Activated B cell treated with CpG ODN at 0.5 μM for 24 hours (primary cell): ENCODE data around the gene TAOK2. TPM values are rescaled to one million over a fixed set of nuclear protein-coding genes. Genes with fewer than 3 reads are reported as not detected.
A peak's percentile ranks its signal among the peaks of the same experiment; 100 is the strongest.
"Not testable (repeated sequence)": the region's sequence is repeated elsewhere in the genome, so short reads cannot be mapped to it uniquely, and the experiment has no call there.

ENCODE experiments used
- ATAC-seq: fragments of 200-7000 bp; cut with Tn5 transposase; one replicate; pipeline ENCODE4 v1.10.0; 2021; ENCODE audit warnings: low read depth, mild to moderate bottlenecking, moderate library complexity
- CTCF ChIA-PET: fragments of 350-600 bp; sonication (Branson Sonifier 250); formaldehyde crosslinking; loops from one replicate; lab custom pipeline; 2021; ENCODE audit warnings: antibody characterized with exemption; lab: Charles Lee
- POLR2A ChIA-PET: fragments of 350-600 bp; sonication (Branson Sonifier 250); formaldehyde crosslinking; loops from one replicate; lab custom pipeline; 2021; ENCODE audit warnings: antibody characterized with exemption; lab: Charles Lee
- DNase-seq: peaks from one replicate; pipeline ENCODE4 v3.0.0; 2022
- H3K27ac Mint-ChIP-seq: one replicate; pipeline ENCODE4 v1.8.0; 2020; ENCODE audit warnings: mixed read lengths
- H3K27me3 Mint-ChIP-seq: one replicate; pipeline ENCODE4 v1.8.0; 2021; ENCODE audit warnings: mixed read lengths
- H3K36me3 Mint-ChIP-seq: one replicate; pipeline ENCODE4 v1.8.0; 2021; ENCODE audit warnings: low read depth, mixed read lengths
- H3K4me1 Mint-ChIP-seq: one replicate; pipeline ENCODE4 v1.8.0; 2021; ENCODE audit warnings: mixed read lengths
- H3K4me3 Mint-ChIP-seq: one replicate; pipeline ENCODE4 v1.8.0; 2020; ENCODE audit warnings: mild to moderate bottlenecking, mixed read lengths
- H3K9me3 Mint-ChIP-seq: one replicate; pipeline ENCODE4 v1.8.0; 2020; ENCODE audit warnings: mixed read lengths
- CTCF ChIP-seq: fragments of 200-600 bp; IDR thresholded peaks from one replicate; pipeline ENCODE4 v1.8.0; 2022; ENCODE audit warnings: antibody characterized with exemption, mild to moderate bottlenecking
- intact Hi-C: fragments of 100-400 bp; cut with micrococcal nuclease; formaldehyde crosslinking; loops from one replicate; pipeline ENCODE4 v1.15.1; 2024
- total RNA-seq: library from RNA; stranded (reverse); gene quantifications from 2 replicates; pipeline ENCODE4 v1.2.3, GENCODE V29; 2022

TAOK2 gene
- total RNA-seq, 1 donor from 2014 or later, result 36.1 TPM

- Mint-ChIP-seq H3K4me1 (peaks cover 13% of the 10 kb centered on the region), H3K36me3 (no peaks in the 10 kb centered on the region), H3K27ac (no peak within 1 kb of the TSS), H3K27me3 (peaks cover 22% of the 10 kb centered on the region), H3K9me3 (no peaks in the 10 kb centered on the region), H3K4me3 (peak within 1 kb of the TSS; percentile 75)
- ChIA-PET POLR2A (interaction anchor here (0.6 kb wide), 1 partner anchor 1037 kb away, joined by 3 read pairs; no protein-coding TSS in a partner anchor), CTCF (no interaction called here)
- no peak for TF ChIP-seq CTCF
- peak; percentile 63 for ATAC-seq
- intact Hi-C loops, result no loop called here
- no peak for DNase-seq
Measured at GRCh38 chr16:30010844-30011713, 37.4 kb downstream of the TAOK2 start, which contains the start of gene DOC2A. TSS of gene DOC2A (minus strand) at chr16:30011027. CDS start at chr16:30010222, 805 bp downstream.

- Mint-ChIP-seq H3K4me1 (peaks cover 13% of the 10 kb centered on the region), H3K9me3 (no peaks in the 10 kb centered on the region), H3K27me3 (peaks cover 22% of the 10 kb centered on the region), H3K4me3 (peak overlapping the region; percentile 75), H3K27ac (peak overlapping the region; percentile 50), H3K36me3 (no peaks in the 10 kb centered on the region)
- POLR2A ChIA-PET, result interaction anchor here (0.5 to 0.6 kb wide), 2 partner anchors 10 to 1039 kb away, joined by 3 to 4 read pairs; no protein-coding TSS in a partner anchor
- ATAC-seq (no peak), DNase-seq (no peak)
- CTCF ChIA-PET, result no interaction called here
- TF ChIP-seq CTCF, result no peak
- intact Hi-C loops, result no loop called here
Measured at GRCh38 chr16:30011714-30012504, 38.2 kb downstream of the TAOK2 start.

- intact Hi-C loops, H3K9me3 Mint-ChIP-seq, DNase-seq, H3K27ac Mint-ChIP-seq, H3K4me3 Mint-ChIP-seq, CTCF ChIA-PET, H3K36me3 Mint-ChIP-seq, ATAC-seq: not testable (repeated sequence)
- POLR2A ChIA-PET, result interaction anchor here (0.6 to 0.7 kb wide), 2 partner anchors 11 to 35 kb away, joined by 3 to 4 read pairs; no protein-coding TSS in a partner anchor
- H3K4me1 Mint-ChIP-seq, result peaks cover 13% of the 10 kb centered on the region
- H3K27me3 Mint-ChIP-seq, result peaks cover 22% of the 10 kb centered on the region
Measured at GRCh38 chr16:30012598-30012997, 38.9 kb downstream of the TAOK2 start.

GRCh38 chr16:30015450-30015849, 41.8 kb downstream of the TAOK2 start:
- H3K4me1 Mint-ChIP-seq, H3K9me3 Mint-ChIP-seq, DNase-seq, H3K36me3 Mint-ChIP-seq, ATAC-seq, intact Hi-C loops, H3K27ac Mint-ChIP-seq, H3K4me3 Mint-ChIP-seq: not testable (repeated sequence)
- H3K27me3 Mint-ChIP-seq, result peaks cover 12% of the 10 kb centered on the region
- POLR2A ChIA-PET, result interaction anchor here (0.6 kb wide), 1 partner anchor 49 kb away, joined by 3 read pairs; no protein-coding TSS in a partner anchor
- CTCF ChIA-PET, result interaction anchor here (0.6 kb wide), 1 partner anchor 11 kb away, joined by 6 read pairs; no protein-coding TSS in a partner anchor

GRCh38 chr16:30016555-30017276, 43.0 kb downstream of the TAOK2 start:
- H3K27ac Mint-ChIP-seq, result no peak overlapping the region
- H3K36me3 Mint-ChIP-seq, result no peaks in the 10 kb centered on the region
- H3K9me3 Mint-ChIP-seq, result no peaks in the 10 kb centered on the region
- DNase-seq, result no peak
- H3K4me1 Mint-ChIP-seq, result peaks cover 15% of the 10 kb centered on the region
- ChIA-PET POLR2A (no interaction called here), CTCF (no interaction called here)
- peaks cover 9% of the 10 kb centered on the region for H3K27me3 Mint-ChIP-seq
- intact Hi-C loops, result no loop called here
- no peak for ATAC-seq
- no peak for TF ChIP-seq CTCF
- no peak overlapping the region for H3K4me3 Mint-ChIP-seq
